Psoas muscle (tissue), 8 donors: Measurements from ENCODE around the gene OXA1L. TPM values are rescaled to one million over a fixed set of nuclear protein-coding genes. Genes with fewer than 3 reads are reported as not detected.

ENCODE experiments used
- ATAC-seq, 4 donors: fragments of 200-7000 bp; cut with Tn5 transposase; one replicate each; pipeline ENCODE4 v1.9.1; 2020; ENCODE audit warnings: moderate library complexity in 3 of 4, mild to moderate bottlenecking in 2 of 4
- DNase-seq, 2 donors: peaks; one replicate each; pipeline ENCODE4 v3.0.0-alpha.2; 2020
- H3K27ac ChIP-seq: fragments of 200-600 bp; one replicate; pipeline ENCODE4 v1.8.0; 2022
- H3K27me3 ChIP-seq, 3 donors: fragments of 200-600 bp in 1 of 3; one replicate each; pipeline versions ENCODE4 v1.6.1 to v1.8.0; 2013 to 2022; ENCODE audit warnings: low read length in 2 of 3, mild to moderate bottlenecking in 2 of 3, moderate library complexity in 1 of 3; ENCODE audit not compliant: insufficient read depth in 3 of 3
- H3K36me3 ChIP-seq, 2 donors: fragments of 200-600 bp in 1 of 2; one replicate each; pipeline versions ENCODE4 v1.6.1 to v1.8.0; 2013 to 2022; ENCODE audit warnings: low read depth in 1 of 2, mild to moderate bottlenecking in 1 of 2, moderate library complexity in 1 of 2; ENCODE audit not compliant: insufficient read depth in 1 of 2
- H3K4me1 ChIP-seq: fragments of 200-600 bp; one replicate; pipeline ENCODE4 v1.8.0; 2022
- H3K4me3 ChIP-seq: fragments of 200-600 bp; one replicate; pipeline ENCODE4 v1.8.0; 2022; ENCODE audit warnings: mild to moderate bottlenecking
- H3K9me3 ChIP-seq: fragments of 200-600 bp; one replicate; pipeline ENCODE4 v1.8.0; 2022
- whole genome bisulfite sequencing, 3 donors: extraction: QIAGEN DNeasy Blood & Tissue Kit; methylation state at CpG; one replicate each; pipeline versions ENCODE4 v1.1.6 to v1.1.7; 2013; 5-methylcytosine and 5-hydroxymethylcytosine counted together
- intact Hi-C, 2 donors: fragments of 100-400 bp; cut with DNase I; formaldehyde crosslinking; loops; one replicate each; pipeline versions ENCODE4 v1.11.0 to v1.14.2; 2022
- polyA plus RNA-seq, 3 donors: library from polyadenylated mRNA; stranded (reverse); fragments of 200-250 nt; gene quantifications; one replicate each; pipeline ENCODE4 v1.2.3, GENCODE V29; 2013
- total RNA-seq, 4 donors: library from RNA; stranded (reverse); fragmentation: NEBNext Ultra II Directional in 2 of 4; extraction: Animal tissue kit (Norgen Biotek cat#: 25700) in 2 of 4; gene quantifications; one replicate each; pipeline versions ENCODE4 v1.2.1 to v1.2.4, GENCODE V29; 2021 to 2023
- TF ChIP-seq, protein P1 (sequence below): fragments of 200-600 bp; IDR thresholded peaks from one replicate; pipeline ENCODE4 v1.8.0; 2022; ENCODE audit warnings: antibody characterized with exemption
- donor health status: healthy with polysubstance abuse.
- donor health status: DM: no; HTN: no; CAD: no; lungs with moderate emphysema.
- donor health status: Bipolar disorder and iron deficiency.
- donor health status: healthy.
- donor health status: DM: yes; HTN: yes; CAD: no.
- donor health status: DM: no; HTN: no; CAD: no.
- donor health status: DM: no; HTN: no; CAD: no.
- donor health status: DM: yes; HTN: yes; CAD: no.

The OXA1L gene
- total and polyA plus RNA-seq, 7 donors = 90.7 to 168 (median 137) TPM

DNA sequence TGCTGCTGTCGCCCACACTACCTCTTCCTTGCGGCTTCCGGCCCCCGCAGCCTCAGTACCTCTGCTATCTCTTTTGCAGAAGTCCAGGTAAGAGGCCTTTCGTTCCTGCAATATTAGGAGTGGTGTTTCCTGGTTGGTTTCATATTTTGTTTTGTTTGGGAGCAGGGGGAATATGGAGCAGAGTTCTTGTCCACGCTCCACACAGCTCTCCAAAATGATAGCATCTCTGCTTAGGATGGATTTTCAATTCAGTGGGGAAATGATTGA is 768 bp downstream of the OXA1L start:
- TF ChIP-seq, protein P1, sequence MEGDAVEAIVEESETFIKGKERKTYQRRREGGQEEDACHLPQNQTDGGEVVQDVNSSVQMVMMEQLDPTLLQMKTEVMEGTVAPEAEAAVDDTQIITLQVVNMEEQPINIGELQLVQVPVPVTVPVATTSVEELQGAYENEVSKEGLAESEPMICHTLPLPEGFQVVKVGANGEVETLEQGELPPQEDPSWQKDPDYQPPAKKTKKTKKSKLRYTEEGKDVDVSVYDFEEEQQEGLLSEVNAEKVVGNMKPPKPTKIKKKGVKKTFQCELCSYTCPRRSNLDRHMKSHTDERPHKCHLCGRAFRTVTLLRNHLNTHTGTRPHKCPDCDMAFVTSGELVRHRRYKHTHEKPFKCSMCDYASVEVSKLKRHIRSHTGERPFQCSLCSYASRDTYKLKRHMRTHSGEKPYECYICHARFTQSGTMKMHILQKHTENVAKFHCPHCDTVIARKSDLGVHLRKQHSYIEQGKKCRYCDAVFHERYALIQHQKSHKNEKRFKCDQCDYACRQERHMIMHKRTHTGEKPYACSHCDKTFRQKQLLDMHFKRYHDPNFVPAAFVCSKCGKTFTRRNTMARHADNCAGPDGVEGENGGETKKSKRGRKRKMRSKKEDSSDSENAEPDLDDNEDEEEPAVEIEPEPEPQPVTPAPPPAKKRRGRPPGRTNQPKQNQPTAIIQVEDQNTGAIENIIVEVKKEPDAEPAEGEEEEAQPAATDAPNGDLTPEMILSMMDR = no peak
- no peak for ATAC-seq
- intact Hi-C loops = no loop called here
- H3K9me3 ChIP-seq = peaks cover 2% of the 10 kb centered on the region
- H3K36me3 ChIP-seq = peaks cover 19 to 50% of the 10 kb centered on the region in 2 donors
- peaks cover 12% of the 10 kb centered on the region for H3K4me1 ChIP-seq
- H3K4me3 ChIP-seq = peak overlapping the region; percentile 92
- 1 to 2% (median 2%) methylated on average over 6 of the region's 6 CpGs for WGBS, 3 donors
- peak overlapping the region; percentile 89 for H3K27ac ChIP-seq
- no peaks in the 10 kb centered on the region for H3K27me3 ChIP-seq
- no peak for DNase-seq

DNA sequence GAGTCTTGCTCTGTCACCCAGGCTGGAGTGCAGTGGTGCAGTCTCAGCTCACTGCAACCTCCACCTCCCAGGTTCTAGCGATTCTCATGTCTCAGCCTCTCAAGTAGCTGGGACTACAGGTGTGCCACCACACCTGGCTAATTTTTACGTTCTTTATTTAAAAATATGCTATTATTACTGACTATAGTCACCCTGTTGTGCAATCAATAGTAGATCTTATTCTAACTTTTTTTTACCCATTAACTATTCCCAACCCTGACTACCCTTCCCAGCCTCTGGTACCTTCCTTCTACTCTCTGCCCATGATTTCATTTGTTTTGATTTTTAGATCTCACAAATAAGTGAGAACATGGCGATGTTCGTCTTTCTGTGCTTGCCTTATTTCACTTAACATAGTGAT is 2.5 kb downstream of the OXA1L start:
- WGBS, 3 donors = 91 to 94% (median 91%) methylated on average over 4 of the region's 4 CpGs
- no peaks in the 10 kb centered on the region for H3K27me3 ChIP-seq
- H3K36me3 ChIP-seq = peaks cover 17 to 63% of the 10 kb centered on the region in 2 donors
- DNase-seq (no peak), ATAC-seq (no peak)
- no peaks in the 10 kb centered on the region for H3K9me3 ChIP-seq
- no peak overlapping the region for H3K27ac ChIP-seq
- no peak overlapping the region for H3K4me3 ChIP-seq
- TF ChIP-seq, protein P1 = no peak
- peaks cover 12% of the 10 kb centered on the region for H3K4me1 ChIP-seq
- intact Hi-C loops = no loop called here

DNA sequence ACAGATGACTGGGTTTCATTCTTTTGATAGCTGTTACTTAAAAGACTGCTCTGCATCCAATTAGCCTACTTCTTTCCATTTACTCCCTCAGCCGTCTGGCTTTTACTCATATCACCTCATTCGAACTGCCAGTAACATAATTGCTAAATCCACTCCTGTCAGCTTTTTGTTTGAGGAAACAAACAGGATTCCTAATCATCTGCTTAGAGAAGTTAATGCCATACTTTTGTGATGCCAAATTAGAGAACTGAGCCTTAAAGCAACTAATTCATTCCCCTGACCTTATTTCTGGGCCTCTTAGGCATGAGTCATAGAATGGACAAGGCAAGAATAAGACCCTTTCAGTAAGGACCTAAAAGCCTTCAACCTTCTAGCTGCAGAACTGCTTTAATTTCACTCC is 2.9 kb downstream of the OXA1L start:
- ATAC-seq (no peak), DNase-seq (no peak)
- H3K4me1 ChIP-seq = peaks cover 12% of the 10 kb centered on the region
- H3K27me3 ChIP-seq = no peaks in the 10 kb centered on the region
- TF ChIP-seq, protein P1 = no peak
- H3K27ac ChIP-seq = no peak overlapping the region
- no peak overlapping the region for H3K4me3 ChIP-seq
- H3K9me3 ChIP-seq = no peaks in the 10 kb centered on the region
- intact Hi-C loops = no loop called here
- 84 to 87% (median 85%) methylated on average over 2 of the region's 2 CpGs for WGBS, 3 donors
- H3K36me3 ChIP-seq = peaks cover 17 to 67% of the 10 kb centered on the region in 2 donors

DNA sequence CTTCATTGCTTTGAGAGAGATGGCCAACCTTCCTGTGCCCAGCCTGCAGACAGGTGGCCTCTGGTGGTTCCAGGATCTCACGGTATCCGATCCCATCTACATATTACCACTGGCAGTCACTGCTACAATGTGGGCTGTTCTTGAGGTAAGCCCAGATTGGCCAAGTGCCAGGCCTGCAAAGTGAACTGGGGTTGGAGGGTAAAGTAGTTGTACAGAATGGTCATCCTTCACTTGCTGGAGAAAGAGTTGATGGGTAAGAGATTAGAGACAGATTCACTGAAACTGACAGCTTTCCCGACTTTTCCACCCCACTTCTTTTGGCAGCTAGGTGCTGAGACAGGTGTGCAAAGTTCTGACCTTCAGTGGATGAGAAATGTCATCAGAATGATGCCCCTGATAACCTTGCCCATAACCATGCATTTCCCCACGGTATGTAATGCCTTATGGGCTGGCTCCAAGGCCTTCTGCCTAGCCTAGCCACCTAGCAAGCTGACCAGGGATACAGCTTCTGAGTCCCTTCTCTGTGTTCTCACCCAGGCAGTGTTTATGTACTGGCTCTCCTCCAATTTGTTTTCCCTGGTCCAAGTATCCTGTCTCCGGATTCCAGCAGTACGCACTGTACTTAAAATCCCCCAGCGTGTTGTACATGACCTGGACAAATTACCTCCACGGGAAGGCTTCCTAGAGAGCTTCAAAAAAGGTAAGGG is 4.1 kb downstream of the OXA1L start:
- Histone ChIP-seq H3K27me3 (no peaks in the 10 kb centered on the region), H3K4me3 (no peak overlapping the region), H3K4me1 (peaks cover 12% of the 10 kb centered on the region), H3K27ac (no peak overlapping the region), H3K9me3 (no peaks in the 10 kb centered on the region), H3K36me3 (peaks cover 17 to 67% of the 10 kb centered on the region in 2 donors)
- DNase-seq = no peak
- no peak for ATAC-seq
- TF ChIP-seq, protein P1 = no peak
- 72 to 80% (median 74%) methylated on average over 8 of the region's 8 CpGs for WGBS, 3 donors
- intact Hi-C loops = no loop called here

DNA sequence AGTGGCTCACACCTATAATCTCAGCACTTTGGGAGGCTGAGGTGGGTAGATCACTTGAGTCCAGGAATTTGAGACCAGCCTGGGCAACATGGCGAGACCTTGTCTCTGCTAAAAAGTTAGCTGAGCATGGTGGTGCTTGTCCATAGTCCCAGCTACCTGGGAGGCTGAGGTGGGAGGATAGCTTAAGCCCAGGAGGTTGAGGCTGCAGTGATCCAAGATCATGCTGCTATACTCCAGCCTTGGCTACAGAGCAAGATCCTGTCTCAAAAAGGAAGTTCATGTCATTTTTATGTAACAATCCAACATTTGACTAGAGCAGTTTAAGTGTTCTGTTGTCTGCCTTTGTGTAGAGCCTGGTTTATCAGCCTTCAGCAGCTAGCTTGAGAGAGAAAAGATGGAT is 6.2 kb downstream of the OXA1L start:
- no peaks in the 10 kb centered on the region for H3K9me3 ChIP-seq
- 95 to 100% (median 100%) methylated on average over 1 of the region's 1 CpG for WGBS, 3 donors
- ATAC-seq (no peak), DNase-seq (no peak)
- intact Hi-C loops = no loop called here
- H3K27ac ChIP-seq = no peak overlapping the region
- peaks cover 8% of the 10 kb centered on the region for H3K4me1 ChIP-seq
- H3K36me3 ChIP-seq = peaks cover 17 to 67% of the 10 kb centered on the region in 2 donors
- TF ChIP-seq, protein P1 = no peak
- H3K4me3 ChIP-seq = no peak overlapping the region
- no peaks in the 10 kb centered on the region for H3K27me3 ChIP-seq
